HCT116 (cell line): ENCODE results near the gene ELFN2. TPM values are rescaled to one million over a fixed set of nuclear protein-coding genes. Genes with fewer than 3 reads are reported as not detected.

Experiments used
- ATAC-seq: fragments of 200-7000 bp; cut with Tn5 transposase; 2 replicates; pipeline ENCODE4 v1.9.1; 2020; ENCODE audit warnings: mild to moderate bottlenecking, moderate library complexity
- BruUV-seq: library from RNA; stranded (reverse); fragments of 400-500 nt; replicated peaks from 2 replicates; lab custom pipeline; 2021; lab: Mats Ljungman, UMichigan
- CTCF ChIA-PET: fragments of 300-600 bp; sonication (Branson Sonifier 250); formaldehyde crosslinking; loops from one replicate; lab custom pipeline; 2021; ENCODE audit warnings: antibody characterized with exemption; lab: Charles Lee
- POLR2A ChIA-PET: fragments of 300-600, 350-600 bp; sonication (Branson Sonifier 250); formaldehyde crosslinking; loops from one replicate; lab custom pipeline; 2021; ENCODE audit warnings: antibody characterized with exemption; lab: Charles Lee
- RAD21 ChIA-PET, 2 experiments: fragments of 300-600 bp; sonication (Branson Sonifier 250); formaldehyde crosslinking; loops; one replicate each; lab custom pipeline; 2023; ENCODE audit warnings: low total read pairs in 2 of 2; ENCODE audit not compliant: uncharacterized antibody in 2 of 2, unreplicated experiment in 2 of 2, low non-redundant PET in 1 of 2; lab: Charles Lee
- DNase-seq: peaks from one replicate; pipeline ENCODE4 v3.0.0-alpha.2; 2010; ENCODE audit warnings: low read depth, low spot score
- H2AFZ ChIP-seq: fragments of 200-600 bp; shearing (Covaris generic), sonication (generic); 2 replicates; pipeline ENCODE4 v1.6.1; 2017; ENCODE audit warnings: low read depth, mixed run types, mixed read lengths, antibody characterized with exemption, low read length; ENCODE audit not compliant: poor library complexity, severe bottlenecking
- H3K27ac ChIP-seq: 2 replicates; pipeline ENCODE4 v1.5.1; 2012; ENCODE audit warnings: low read depth, low read length
- H3K27me3 ChIP-seq: fragments of 200-600 bp; sonication (generic); 2 replicates; pipeline ENCODE4 v1.6.1; 2016; ENCODE audit warnings: mixed run types, low read length, mixed read lengths; ENCODE audit not compliant: insufficient read depth
- H3K36me3 ChIP-seq, 2 experiments: fragments of 200-500 bp in 1 of 2; fragments of 200-600 bp in 1 of 2; sonication (Bioruptor generic) in 1 of 2; sonication (generic) in 1 of 2; 2 replicates each; pipeline versions ENCODE4 v1.5.1 to v1.6.1; 2014 to 2016; ENCODE audit warnings: low read length in 2 of 2, inconsistent platforms in 1 of 2, mixed read lengths in 1 of 2, mixed run types in 1 of 2; ENCODE audit not compliant: insufficient read depth in 2 of 2, control insufficient read depth in 1 of 2
- H3K4me1 ChIP-seq, 2 experiments: fragments of 200-600 bp in 1 of 2; sonication (generic) in 1 of 2; 2 replicates each; pipeline versions ENCODE4 v1.5.1 to v1.6.1; 2012 to 2017; ENCODE audit warnings: low read length in 2 of 2, inconsistent platforms in 1 of 2, mild to moderate bottlenecking in 1 of 2, mixed read lengths in 1 of 2, mixed run types in 1 of 2, moderate library complexity in 1 of 2; ENCODE audit not compliant: insufficient read depth in 2 of 2, control insufficient read depth in 1 of 2
- H3K4me2 ChIP-seq: fragments of 200-600 bp; sonication (generic); 2 replicates; pipeline ENCODE4 v1.6.1; 2017; ENCODE audit warnings: mixed run types, low read length, mixed read lengths
- H3K4me3 ChIP-seq, 2 experiments: fragments of 200-600 bp in 1 of 2; sonication (generic) in 1 of 2; replicated peaks in 1 of 2; 2 replicates each; pipeline ENCODE4 v1.5.1; 2011 to 2016; ENCODE audit warnings: low read length in 2 of 2, control low read depth in 1 of 2, low read depth in 1 of 2, mild to moderate bottlenecking in 1 of 2, mixed read lengths in 1 of 2, mixed run types in 1 of 2
- H3K79me2 ChIP-seq: fragments of 200-600 bp; sonication (generic); 2 replicates; pipeline ENCODE4 v1.6.1; 2017; ENCODE audit warnings: mild to moderate bottlenecking, mixed run types, low read length, moderate library complexity, mixed read lengths; ENCODE audit not compliant: insufficient read depth
- H3K9ac ChIP-seq: fragments of 200-600 bp; sonication (generic); 2 replicates; pipeline ENCODE4 v1.6.1; 2016; ENCODE audit warnings: low read length, mixed read lengths
- H3K9me2 ChIP-seq: fragments of 200-600 bp; sonication (generic), shearing (Covaris generic); 2 replicates; pipeline ENCODE4 v1.6.1; 2017; ENCODE audit warnings: mixed run types, mild to moderate bottlenecking, moderate library complexity; ENCODE audit not compliant: insufficient read depth
- H3K9me3 ChIP-seq, 2 experiments: fragments of 200-500 bp in 1 of 2; fragments of 200-600 bp in 1 of 2; sonication (Bioruptor generic) in 1 of 2; sonication (generic) in 1 of 2; 2 replicates each; pipeline ENCODE4 v1.6.1; 2014 to 2017; ENCODE audit warnings: low read length in 2 of 2, mixed read lengths in 2 of 2, inconsistent platforms in 1 of 2, low read depth in 1 of 2, mild to moderate bottlenecking in 1 of 2, mixed run types in 1 of 2, moderate library complexity in 1 of 2; ENCODE audit not compliant: control insufficient read depth in 1 of 2, insufficient read depth in 1 of 2
- H4K20me1 ChIP-seq: fragments of 200-600 bp; sonication (generic), shearing (Covaris generic); 2 replicates; pipeline ENCODE4 v1.6.1; 2017; ENCODE audit warnings: mixed run types, mild to moderate bottlenecking, moderate library complexity; ENCODE audit not compliant: insufficient read depth
- ATF3 ChIP-seq: IDR thresholded peaks from 2 replicates; pipeline ENCODE4 v1.6.1; 2012
- CBX3 ChIP-seq: IDR thresholded peaks from 2 replicates; pipeline ENCODE4 v1.6.1; 2012; ENCODE audit warnings: low read depth
- CTCF ChIP-seq, 3 experiments: fragments of 200-600 bp in 1 of 3; sonication (generic) in 1 of 3; IDR thresholded peaks in 2 of 3; conservative IDR thresholded peaks in 1 of 3; 2 replicates each; pipeline ENCODE4 v1.5.1; 2012 to 2017; ENCODE audit warnings: low read depth in 2 of 3, low read length in 2 of 3, antibody characterized with exemption in 1 of 3, borderline replicate concordance in 1 of 3, control low read depth in 1 of 3, mild to moderate bottlenecking in 1 of 3, mixed read lengths in 1 of 3, mixed run types in 1 of 3, moderate library complexity in 1 of 3; ENCODE audit not compliant: insufficient read depth in 1 of 3
- EGR1 ChIP-seq: IDR thresholded peaks from 2 replicates; pipeline ENCODE4 v1.6.1; 2012; ENCODE audit warnings: low read depth
- EZH2 ChIP-seq: fragments of 200-600 bp; sonication (generic); IDR thresholded peaks from 2 replicates; pipeline ENCODE4 v1.6.1; 2017; ENCODE audit warnings: antibody characterized with exemption, mixed run types
- EZH2phosphoT487 ChIP-seq: fragments of 200-600 bp; IDR thresholded peaks from 2 replicates; pipeline ENCODE4 v1.6.1; 2018; ENCODE audit warnings: antibody characterized with exemption, borderline replicate concordance
- FOSL1 ChIP-seq: IDR thresholded peaks from 2 replicates; pipeline ENCODE4 v1.6.1; 2012; ENCODE audit warnings: low read depth
- POLR2A ChIP-seq: IDR thresholded peaks from 2 replicates; pipeline ENCODE4 v1.7.0; 2011; ENCODE audit warnings: borderline replicate concordance; ENCODE audit not compliant: insufficient read depth, insufficient read length; ENCODE audit errors: extremely low read depth
- POLR2AphosphoS5 ChIP-seq: IDR thresholded peaks from 2 replicates; pipeline ENCODE4 v1.6.1; 2011; ENCODE audit warnings: mild to moderate bottlenecking, low read depth, low read length, moderate library complexity
- RAD21 ChIP-seq: IDR thresholded peaks from 2 replicates; pipeline ENCODE4 v1.6.1; 2012; ENCODE audit warnings: low read depth, mild to moderate bottlenecking
- REST ChIP-seq: IDR thresholded peaks from 2 replicates; pipeline ENCODE4 v1.6.1; 2012; ENCODE audit warnings: low read depth
- SP1 ChIP-seq: IDR thresholded peaks from 2 replicates; pipeline ENCODE4 v1.6.1; 2012; ENCODE audit warnings: low read depth
- ZBTB33 ChIP-seq: IDR thresholded peaks from 2 replicates; pipeline ENCODE4 v1.6.1; 2011; ENCODE audit warnings: mild to moderate bottlenecking, low read length, moderate library complexity; ENCODE audit not compliant: insufficient replicate concordance; ENCODE audit errors: extremely low read depth
- ZFX ChIP-seq: fragments of 450-650 bp; IDR thresholded peaks from 2 replicates; pipeline ENCODE4 v1.6.1; 2017
- ZNF274 ChIP-seq: fragments of 200-500 bp; sonication (Bioruptor generic); IDR thresholded peaks from 2 replicates; pipeline ENCODE4 v1.6.1; 2014; ENCODE audit warnings: mild to moderate bottlenecking, low read depth, low read length, inconsistent platforms
- intact Hi-C: fragments of 100-400 bp; cut with micrococcal nuclease; formaldehyde crosslinking; loops from 2 replicates; pipeline ENCODE4 v1.10.0; 2022
- total RNA-seq: library from RNA; stranded (reverse); gene quantifications from one replicate; pipeline ENCODE4 v1.2.1, GENCODE V29; 2021; ENCODE audit not compliant: unreplicated experiment

ELFN2 gene
- total RNA-seq, 1 experiment from 2014 or later = 45.4 TPM

- TF ChIP-seq EZH2phosphoT487 (no peak), EGR1 (0 out of 2 replicates have a peak, but pooled peaks have one; percentile 6), ZFX (no peak)
- TF ChIP-seq, all 23 proteins: peak for 7
Observed at GRCh38 chr22:37443977-37444376, 16.7 kb upstream of the ELFN2 start (continued).

GRCh38 chr22:37443086-37443485 lies 15.8 kb upstream of the ELFN2 start:
- no peaks in the 10 kb centered on the region for H3K79me2 ChIP-seq
- peaks cover 31 to 57% of the 10 kb centered on the region in 2 experiments for H3K4me1 ChIP-seq
- H3K4me2 ChIP-seq = peak overlapping the region; percentile 74
- no peaks in the 10 kb centered on the region for H4K20me1 ChIP-seq
- DNase-seq (no peak), ATAC-seq (no peak)
- no peaks in the 10 kb centered on the region for H3K27me3 ChIP-seq
- peak overlapping the region; percentile 17 for H3K27ac ChIP-seq
- peaks cover 0 to 14% of the 10 kb centered on the region in 2 experiments; a peak in 1 of 4 replicates for H3K9me3 ChIP-seq
- no peaks in the 10 kb centered on the region for H3K36me3 ChIP-seq
- CTCF ChIA-PET = interaction anchor here (1.6 to 2.8 kb wide), 2 partner anchors 14 to 126 kb away, joined by 8 to 10 read pairs; no protein-coding TSS in a partner anchor
- H3K9ac ChIP-seq = peak overlapping the region; percentile 32
- no TSS peak for BruUV-seq
- no peak overlapping the region for H2AFZ ChIP-seq
- TF ChIP-seq SP1 = no peak
- TF ChIP-seq EZH2phosphoT487 = no peak
- no peak for TF ChIP-seq ZNF274
- TF ChIP-seq ZFX = no peak
- no peak for TF ChIP-seq FOSL1
- no peak for TF ChIP-seq CTCF (IDR thresholded peaks at IDR 0.05 in 2 of 3, conservative IDR thresholded peaks at IDR 0.05 in 1 of 3; ENCODE audit: borderline replicate concordance in 1 of 3, insufficient read depth in 1 of 3, low read depth in 2 of 3, low read length in 2 of 3)
- TF ChIP-seq POLR2AphosphoS5 = no peak
- TF ChIP-seq EGR1 = no peak
- TF ChIP-seq ATF3 = no peak
- TF ChIP-seq CBX3 = no peak
- no peak for TF ChIP-seq ZBTB33
- no peak for TF ChIP-seq EZH2
- no peak for TF ChIP-seq POLR2A
- no peak for TF ChIP-seq RAD21
- TF ChIP-seq REST = no peak
- TF ChIP-seq, all 23 proteins: peak for 0
- RAD21 ChIA-PET = interaction anchor here in 1 of 2 experiments (0.5 kb wide), 1 partner anchor 18 kb away, joined by 3 read pairs; no protein-coding TSS in a partner anchor
- H3K4me3 ChIP-seq = peak overlapping the region; percentile 46 to 48
- POLR2A ChIA-PET = interaction anchor here (0.8 to 1.3 kb wide), 8 partner anchors 8 to 125 kb away, joined by 3 to 7 read pairs (median 4); no protein-coding TSS in a partner anchor
- no peaks in the 10 kb centered on the region for H3K9me2 ChIP-seq
- intact Hi-C loops = no loop called here
